Muscle layer of colon (tissue), 2 donors: Measurements from ENCODE around the gene DHRSX.
"Not testable (repeated sequence)": the region's sequence is repeated elsewhere in the genome, so short reads cannot be mapped to it uniquely, and the experiment has no call there.

Experiments used
- H3K27ac ChIP-seq: one replicate; pipeline ENCODE4 v1.7.0; 2013; ENCODE audit warnings: low read depth, mild to moderate bottlenecking, low read length, moderate library complexity
- H3K27me3 ChIP-seq, 2 donors: one replicate each; pipeline ENCODE4 v1.7.0; 2013; ENCODE audit warnings: low read length in 2 of 2, mild to moderate bottlenecking in 2 of 2; ENCODE audit not compliant: insufficient read depth in 2 of 2, control insufficient read depth in 1 of 2
- H3K36me3 ChIP-seq: one replicate; pipeline ENCODE4 v1.7.0; 2013; ENCODE audit warnings: mild to moderate bottlenecking, low read length; ENCODE audit not compliant: insufficient read depth
- H3K4me1 ChIP-seq: one replicate; pipeline ENCODE4 v1.7.0; 2013; ENCODE audit warnings: mild to moderate bottlenecking, low read length; ENCODE audit not compliant: insufficient read depth
- H3K4me3 ChIP-seq, 2 donors: one replicate each; pipeline ENCODE4 v1.7.0; 2013; ENCODE audit warnings: low read length in 2 of 2, low read depth in 1 of 2, mild to moderate bottlenecking in 1 of 2, moderate library complexity in 1 of 2
- H3K9ac ChIP-seq: one replicate; pipeline ENCODE4 v1.7.0; 2013; ENCODE audit warnings: low read length
- H3K9me3 ChIP-seq: one replicate; pipeline ENCODE4 v1.7.0; 2013; ENCODE audit warnings: mild to moderate bottlenecking, low read length
- donor health status: abdominal sarcoma.
- donor health status: Adenocarcinoma of cecum.

DHRSX gene

GRCh38 chrX:2382433-2383048, 118.2 kb downstream of the DHRSX start:
- H3K4me1 ChIP-seq, H3K27me3 ChIP-seq, H3K9ac ChIP-seq, H3K36me3 ChIP-seq, H3K9me3 ChIP-seq, H3K27ac ChIP-seq, H3K4me3 ChIP-seq: not testable (repeated sequence)

- Histone ChIP-seq H3K9me3 (no peaks in the 10 kb centered on the region), H3K36me3 (no peaks in the 10 kb centered on the region), H3K4me1 (no peaks in the 10 kb centered on the region), H3K4me3 (no peak overlapping the region), H3K27ac (no peak overlapping the region), H3K9ac (no peak overlapping the region), H3K27me3 (no peaks in the 10 kb centered on the region)
These were observed 124.6 kb downstream of the DHRSX start for GRCh38 chrX:2376166-2376565.

- no peak overlapping the region for H3K4me3 ChIP-seq
- no peak overlapping the region for H3K9ac ChIP-seq
- H3K4me1 ChIP-seq, result no peaks in the 10 kb centered on the region
- H3K36me3 ChIP-seq, result no peaks in the 10 kb centered on the region
- H3K9me3 ChIP-seq, result no peaks in the 10 kb centered on the region
- no peak overlapping the region for H3K27ac ChIP-seq
- no peaks in the 10 kb centered on the region for H3K27me3 ChIP-seq
These were observed 126.7 kb downstream of the DHRSX start for GRCh38 chrX:2374086-2374485.

GRCh38 chrX:2373615-2374014, 127.2 kb downstream of the DHRSX start:
- Histone ChIP-seq H3K4me1 (no peaks in the 10 kb centered on the region), H3K4me3 (no peak overlapping the region), H3K27me3 (no peaks in the 10 kb centered on the region), H3K27ac (no peak overlapping the region), H3K36me3 (no peaks in the 10 kb centered on the region), H3K9ac (no peak overlapping the region), H3K9me3 (no peaks in the 10 kb centered on the region)

DNA sequence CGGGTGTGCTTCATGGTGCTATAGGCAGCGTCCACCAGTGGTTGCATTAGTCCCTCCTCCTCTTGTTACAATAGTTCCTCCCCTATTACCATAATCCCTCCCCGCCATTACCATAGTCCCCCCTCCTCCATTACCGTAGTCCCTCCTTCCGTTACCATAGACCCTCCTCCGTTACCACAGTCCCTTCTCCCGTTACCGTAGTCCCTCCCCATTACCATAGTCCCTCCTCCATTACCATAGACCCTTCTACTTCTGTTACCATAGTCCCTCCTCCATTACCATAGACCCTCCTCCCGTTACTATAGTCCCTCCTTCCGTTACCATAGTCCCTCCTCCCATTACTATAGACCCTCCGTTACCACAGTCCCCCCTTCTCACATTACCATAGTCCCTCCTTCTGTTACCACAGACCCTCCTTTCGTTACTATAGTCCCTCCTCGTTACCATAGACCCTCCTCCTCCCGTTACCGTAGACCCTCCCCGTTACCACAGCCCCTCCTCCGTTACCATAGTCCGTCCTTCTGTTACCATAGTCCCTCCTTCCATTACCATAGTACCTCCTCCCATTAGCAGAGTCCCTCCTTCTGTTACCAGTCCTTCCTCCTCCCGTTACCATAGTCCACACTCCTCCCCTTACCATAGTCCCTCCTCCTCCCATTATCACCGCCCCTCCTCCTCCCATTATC, 129.6 kb downstream of the DHRSX start:
- no peaks in the 10 kb centered on the region for H3K36me3 ChIP-seq
- no peak overlapping the region for H3K9ac ChIP-seq
- H3K27me3 ChIP-seq, result no peaks in the 10 kb centered on the region
- no peak overlapping the region for H3K4me3 ChIP-seq
- no peaks in the 10 kb centered on the region for H3K4me1 ChIP-seq
- no peaks in the 10 kb centered on the region for H3K9me3 ChIP-seq
- no peak overlapping the region for H3K27ac ChIP-seq

DNA sequence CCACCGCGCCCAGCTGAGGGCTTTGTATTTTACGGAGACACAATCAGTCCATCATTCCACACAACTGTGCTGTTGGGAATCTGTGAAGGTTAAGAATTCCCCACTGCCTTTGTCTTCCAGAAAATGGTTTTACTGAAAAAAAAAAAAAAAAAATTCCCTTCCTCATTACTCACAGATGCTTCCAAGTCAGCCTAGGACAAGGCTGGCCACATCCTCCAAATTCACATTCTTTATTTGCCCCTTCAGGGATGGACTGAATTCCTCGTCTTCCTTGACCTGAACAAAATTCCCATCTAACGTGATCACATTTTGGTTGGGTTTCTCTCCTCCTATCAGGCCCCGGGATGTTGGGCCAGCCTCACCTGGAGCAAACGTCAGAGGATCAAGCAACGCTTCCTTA, 130.3 kb downstream of the DHRSX start:
- H3K9ac ChIP-seq, result no peak overlapping the region
- H3K4me1 ChIP-seq, result no peaks in the 10 kb centered on the region
- H3K36me3 ChIP-seq, result no peaks in the 10 kb centered on the region
- H3K4me3 ChIP-seq, result no peak overlapping the region
- H3K9me3 ChIP-seq, result no peaks in the 10 kb centered on the region
- H3K27me3 ChIP-seq, result no peaks in the 10 kb centered on the region
- H3K27ac ChIP-seq, result no peak overlapping the region

DNA sequence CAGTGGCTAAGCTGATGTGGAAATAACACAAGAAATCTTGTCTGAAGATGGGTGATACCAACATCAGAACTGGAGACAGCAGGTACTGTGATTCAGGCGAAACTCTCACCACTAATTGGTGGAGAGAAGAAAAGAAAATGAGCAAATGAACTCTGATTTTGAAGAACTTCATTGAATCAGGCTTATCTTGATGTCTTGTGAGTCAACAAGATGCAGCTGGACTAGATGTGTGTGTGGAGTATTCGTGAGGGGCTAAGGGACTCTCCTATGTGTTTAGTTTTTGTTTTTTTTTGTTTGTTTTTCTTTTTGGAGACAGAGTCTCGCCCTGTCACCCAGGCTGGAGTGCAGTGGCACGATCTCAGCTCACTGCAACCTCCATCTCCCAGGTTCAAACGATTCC, 131.6 kb downstream of the DHRSX start:
- no peak overlapping the region for H3K27ac ChIP-seq
- no peaks in the 10 kb centered on the region for H3K9me3 ChIP-seq
- no peaks in the 10 kb centered on the region for H3K36me3 ChIP-seq
- no peaks in the 10 kb centered on the region for H3K27me3 ChIP-seq
- no peaks in the 10 kb centered on the region for H3K4me1 ChIP-seq
- no peak overlapping the region for H3K9ac ChIP-seq
- H3K4me3 ChIP-seq, result no peak overlapping the region

GRCh38 chrX:2360731-2361130, 140.0 kb downstream of the DHRSX start:
- no peaks in the 10 kb centered on the region for H3K4me1 ChIP-seq
- no peaks in the 10 kb centered on the region for H3K9me3 ChIP-seq
- H3K27ac ChIP-seq, result no peak overlapping the region
- no peak overlapping the region for H3K4me3 ChIP-seq
- no peaks in the 10 kb centered on the region for H3K36me3 ChIP-seq
- H3K9ac ChIP-seq, result no peak overlapping the region
- H3K27me3 ChIP-seq, result no peaks in the 10 kb centered on the region

DNA sequence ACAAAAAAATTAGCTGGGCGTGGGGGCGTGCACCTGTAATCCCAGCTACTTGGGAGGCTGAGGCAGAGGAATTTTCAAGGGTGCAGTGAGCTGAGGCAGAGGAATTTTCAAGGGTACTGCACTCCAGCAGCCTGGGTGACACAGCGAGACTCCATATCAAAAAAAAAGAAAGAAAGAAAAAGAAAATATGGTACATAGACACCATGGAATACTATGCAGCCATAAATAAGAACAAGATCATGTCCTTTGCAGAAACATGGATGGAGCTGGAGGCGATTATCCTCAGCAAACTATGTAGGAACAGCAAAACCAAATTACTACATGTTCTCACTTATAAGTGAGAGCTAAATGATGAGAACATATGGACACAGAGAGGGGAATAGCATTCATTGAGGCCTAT, 141.3 kb downstream of the DHRSX start:
- not testable (repeated sequence) for H3K4me3 ChIP-seq, H3K27ac ChIP-seq, H3K9ac ChIP-seq, H3K9me3 ChIP-seq, H3K4me1 ChIP-seq, H3K36me3 ChIP-seq, H3K27me3 ChIP-seq

DNA sequence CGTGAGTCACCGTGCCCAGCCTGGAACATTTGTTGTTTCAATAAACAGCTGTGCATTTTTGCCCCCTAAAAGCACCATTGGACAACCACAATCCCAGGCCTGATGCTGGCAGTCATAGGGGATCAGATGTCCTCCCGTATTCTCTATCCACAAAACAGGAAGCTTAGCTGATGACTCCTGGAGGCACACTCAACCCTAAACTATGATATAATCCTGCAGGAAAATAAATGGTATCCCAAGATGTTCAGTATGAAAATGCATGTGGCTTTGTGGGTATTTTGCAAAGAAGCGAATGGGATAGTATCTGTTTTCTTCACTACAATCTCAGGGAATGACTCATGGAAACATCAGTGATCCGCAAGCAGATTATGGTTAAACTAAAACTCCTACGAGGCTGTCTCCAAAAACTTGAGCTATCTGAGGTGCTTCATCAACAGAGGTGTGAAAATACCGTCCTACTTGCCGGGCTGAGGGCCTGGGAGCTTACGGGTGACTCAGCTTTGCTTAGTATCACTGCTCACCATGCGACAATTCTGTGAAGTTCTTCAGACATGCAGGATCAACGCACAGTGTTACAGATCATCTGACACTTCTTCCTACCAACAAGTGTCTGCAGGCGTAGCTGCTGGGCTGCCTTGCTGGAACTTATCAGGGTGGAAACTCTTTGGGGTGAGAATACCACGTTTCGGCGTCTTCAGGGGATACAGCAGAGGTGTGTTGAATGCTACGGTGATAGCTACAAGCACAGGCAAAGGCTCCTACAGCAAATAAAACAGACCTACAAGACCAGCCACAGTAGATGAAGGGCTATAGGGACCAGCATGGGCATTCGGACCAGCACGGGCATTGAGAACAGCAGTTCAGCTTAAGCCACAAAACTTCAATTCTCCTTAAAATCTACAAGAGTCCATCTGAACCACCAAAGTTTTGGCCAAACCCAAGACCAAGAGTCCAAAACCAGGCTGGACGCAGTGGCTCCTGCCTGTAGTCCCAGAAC, 148.5 kb downstream of the DHRSX start:
- no peak overlapping the region for H3K4me3 ChIP-seq
- H3K9ac ChIP-seq, result no peak overlapping the region
- H3K4me1 ChIP-seq, result no peaks in the 10 kb centered on the region
- H3K9me3 ChIP-seq, result no peaks in the 10 kb centered on the region
- no peaks in the 10 kb centered on the region for H3K36me3 ChIP-seq
- no peak overlapping the region for H3K27ac ChIP-seq
- no peaks in the 10 kb centered on the region for H3K27me3 ChIP-seq

GRCh38 chrX:2351321-2351720, 149.5 kb downstream of the DHRSX start:
- H3K9me3 ChIP-seq, result no peaks in the 10 kb centered on the region
- H3K9ac ChIP-seq, result no peak overlapping the region
- H3K4me3 ChIP-seq, result no peak overlapping the region
- H3K4me1 ChIP-seq, result no peaks in the 10 kb centered on the region
- no peak overlapping the region for H3K27ac ChIP-seq
- no peaks in the 10 kb centered on the region for H3K36me3 ChIP-seq
- no peaks in the 10 kb centered on the region for H3K27me3 ChIP-seq
